ENCODE measurements around the gene RHO. TPM values are rescaled to one million over a fixed set of nuclear protein-coding genes. Genes with fewer than 3 reads are reported as not detected.

RHO gene
- total RNA-seq, 2 experiments from 2014 or later, result not detected

- no peak for ATAC-seq (ENCODE audit: poor library complexity)
- no peak overlapping the region for H3K27ac Mint-ChIP-seq
- H3K36me3 Mint-ChIP-seq (ENCODE audit: low read depth), result no peaks in the 10 kb centered on the region
- H3K4me3 ChIP-seq (ENCODE audit: low read length), result no peak overlapping the region
- no peaks in the 10 kb centered on the region for H3K4me1 ChIP-seq (ENCODE audit: insufficient read depth, low read length)
- no peaks in the 10 kb centered on the region for H3K27me3 ChIP-seq (ENCODE audit: control insufficient read depth in 1 of 2, insufficient read depth in 2 of 2, low read length in 2 of 2)
- no peak for DNase-seq
- CTCF ChIA-PET, result no interaction called here
- no peaks in the 10 kb centered on the region for H3K27me3 Mint-ChIP-seq
- no peaks in the 10 kb centered on the region for H3K4me1 Mint-ChIP-seq (ENCODE audit: low read depth)
- no peak overlapping the region for H3K27ac ChIP-seq (ENCODE audit: low read depth in 1 of 2, low read length in 2 of 2)
- H3K4me3 Mint-ChIP-seq, result no peak overlapping the region
- no peaks in the 10 kb centered on the region for H3K36me3 ChIP-seq (ENCODE audit: insufficient read depth, low read length)
- no peak for TF ChIP-seq CTCF (IDR thresholded peaks at IDR 0.05)
- no peaks in the 10 kb centered on the region for H3K9me3 Mint-ChIP-seq
- POLR2A ChIA-PET, result no interaction called here
- intact Hi-C loops (cut with DNase I, micrococcal nuclease), result no loop called here
- H3K9me3 ChIP-seq (ENCODE audit: control insufficient read depth in 1 of 2, insufficient read depth in 1 of 2, low read length in 2 of 2), result no peaks in the 10 kb centered on the region
These were observed 18.8 kb downstream of the RHO start for GRCh38 chr3:129547241-129547640.

GRCh38 chr3:129548104-129548965 lies 19.9 kb downstream of the RHO start:
- CTCF ChIA-PET, result no interaction called here
- H3K9me3 ChIP-seq (ENCODE audit: control insufficient read depth in 1 of 2, insufficient read depth in 1 of 2, low read length in 2 of 2), result no peaks in the 10 kb centered on the region
- H3K4me3 Mint-ChIP-seq, result no peak overlapping the region

GRCh38 chr3:129549006-129549800 lies 20.8 kb downstream of the RHO start:
- no peaks in the 10 kb centered on the region for H3K9me3 ChIP-seq (ENCODE audit: control insufficient read depth in 1 of 2, insufficient read depth in 1 of 2, low read length in 2 of 2)
- intact Hi-C loops (cut with DNase I, micrococcal nuclease), result no loop called here
- POLR2A ChIA-PET, result no interaction called here
- no peaks in the 10 kb centered on the region for H3K27me3 ChIP-seq (ENCODE audit: control insufficient read depth in 1 of 2, insufficient read depth in 2 of 2, low read length in 2 of 2)
- H3K4me3 Mint-ChIP-seq, result no peak overlapping the region
- H3K4me3 ChIP-seq (ENCODE audit: low read length), result no peak overlapping the region
- ATAC-seq (ENCODE audit: poor library complexity), result no peak
- H3K4me1 ChIP-seq (ENCODE audit: insufficient read depth, low read length), result peaks cover 8% of the 10 kb centered on the region
- TF ChIP-seq CTCF (IDR thresholded peaks at IDR 0.05), result no peak
- peaks cover 7% of the 10 kb centered on the region for H3K4me1 Mint-ChIP-seq (ENCODE audit: low read depth)
- no peak overlapping the region for H3K27ac Mint-ChIP-seq
- H3K27me3 Mint-ChIP-seq, result no peaks in the 10 kb centered on the region
- peak in 2 of 14 experiments; percentile 42 to 49 for DNase-seq
- H3K27ac ChIP-seq (ENCODE audit: low read depth in 1 of 2, low read length in 2 of 2), result no peak overlapping the region
- H3K36me3 Mint-ChIP-seq (ENCODE audit: low read depth), result no peaks in the 10 kb centered on the region
- H3K9me3 Mint-ChIP-seq, result no peaks in the 10 kb centered on the region
- CTCF ChIA-PET, result no interaction called here
- no peaks in the 10 kb centered on the region for H3K36me3 ChIP-seq (ENCODE audit: insufficient read depth, low read length)

More at GRCh38 chr3:129548104-129548965, 19.9 kb downstream of the RHO start:
- DNase-seq (no peak), ATAC-seq (ENCODE audit: poor library complexity) (no peak)
- Histone ChIP-seq H3K27ac (ENCODE audit: low read depth in 1 of 2, low read length in 2 of 2) (no peak overlapping the region), H3K27me3 (ENCODE audit: control insufficient read depth in 1 of 2, insufficient read depth in 2 of 2, low read length in 2 of 2) (no peaks in the 10 kb centered on the region), H3K4me1 (ENCODE audit: insufficient read depth, low read length) (peaks cover 2% of the 10 kb centered on the region), H3K36me3 (ENCODE audit: insufficient read depth, low read length) (no peaks in the 10 kb centered on the region), H3K4me3 (ENCODE audit: low read length) (no peak overlapping the region)
- Mint-ChIP-seq H3K9me3 (no peaks in the 10 kb centered on the region), H3K27ac (no peak overlapping the region), H3K4me1 (ENCODE audit: low read depth) (no peaks in the 10 kb centered on the region), H3K36me3 (ENCODE audit: low read depth) (no peaks in the 10 kb centered on the region), H3K27me3 (no peaks in the 10 kb centered on the region)
- intact Hi-C loops (cut with DNase I, micrococcal nuclease), result no loop called here
- TF ChIP-seq CTCF (IDR thresholded peaks at IDR 0.05), result no peak
- POLR2A ChIA-PET, result no interaction called here
